ENCODE results near the gene PTGS1. TPM values are rescaled to one million over a fixed set of nuclear protein-coding genes. Genes with fewer than 3 reads are reported as not detected.
A peak's percentile ranks its signal among the peaks of the same experiment; 100 is the strongest.

Gene PTGS1
- total and polyA plus RNA-seq, 9 of the 15 experiments (the other 6 are each of a cell fraction or from before 2014, with no cell fraction given), result 3.4 to 12.9 (median 5.3) TPM

DNA sequence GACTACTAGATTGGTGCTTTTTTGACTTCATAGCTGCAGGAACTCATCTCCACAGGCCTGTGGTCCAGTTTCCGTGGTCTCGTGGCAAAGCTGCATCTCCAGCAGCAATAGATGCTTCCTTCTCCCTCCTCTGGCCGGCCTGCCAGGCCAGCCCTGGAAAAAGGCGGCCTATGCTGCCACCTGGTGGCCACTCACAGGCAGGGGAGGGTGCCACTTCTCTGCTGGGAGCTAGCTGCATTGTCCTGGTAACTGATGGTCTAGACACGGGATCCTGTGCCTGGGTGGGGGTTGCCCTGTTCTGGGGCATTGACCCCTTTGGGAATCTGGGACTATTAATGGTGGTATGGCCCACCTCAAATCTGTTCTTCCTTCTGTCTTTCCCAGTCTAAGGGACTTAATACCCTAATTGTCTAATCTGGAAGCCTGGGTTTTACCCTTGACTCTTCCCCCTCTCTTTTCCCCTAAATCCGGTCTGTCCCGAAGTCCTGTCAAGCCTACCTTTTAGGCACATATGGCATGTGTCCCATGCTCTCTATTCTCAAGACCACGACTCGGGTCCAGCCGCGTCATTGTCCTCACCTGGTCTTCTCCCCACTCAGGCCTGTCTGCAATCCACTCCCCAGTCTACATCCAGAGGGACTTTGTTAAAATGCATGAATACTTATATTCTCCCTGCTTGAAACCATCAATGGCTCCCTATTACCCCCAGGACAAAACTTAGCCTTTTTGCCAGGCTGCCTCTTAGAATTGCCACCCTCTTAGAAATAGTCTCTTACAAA lies 20.1 kb upstream of the PTGS1 start (continued):
- no peak for TF ChIP-seq RBM17 (IDR thresholded peaks at IDR 0.05; ENCODE audit: borderline replicate concordance, low read depth, low read length)
- no peak for TF ChIP-seq BRD9 (IDR thresholded peaks at IDR 0.05; ENCODE audit: low read depth, partially characterized antibody)
- no peak for TF ChIP-seq JUN (IDR thresholded peaks at IDR 0.05; ENCODE audit: borderline replicate concordance, low read depth, low read length)
- no peak for TF ChIP-seq JUN (CRISPR knock-in tag; IDR thresholded peaks at IDR 0.05; ENCODE audit: borderline replicate concordance)
- no peak for TF ChIP-seq XRCC5 (IDR thresholded peaks at IDR 0.05; ENCODE audit: low read depth, low read length)
- TF ChIP-seq ZNF696 (CRISPR knock-in tag; conservative IDR thresholded peaks at IDR 0.05), result no peak
- no peak for TF ChIP-seq BDP1 (IDR thresholded peaks at IDR 0.05; ENCODE audit: insufficient read depth, insufficient read length)
- no peak for TF ChIP-seq MIER1 (IDR thresholded peaks at IDR 0.05; ENCODE audit: low read depth)
- TF ChIP-seq, protein P1, sequence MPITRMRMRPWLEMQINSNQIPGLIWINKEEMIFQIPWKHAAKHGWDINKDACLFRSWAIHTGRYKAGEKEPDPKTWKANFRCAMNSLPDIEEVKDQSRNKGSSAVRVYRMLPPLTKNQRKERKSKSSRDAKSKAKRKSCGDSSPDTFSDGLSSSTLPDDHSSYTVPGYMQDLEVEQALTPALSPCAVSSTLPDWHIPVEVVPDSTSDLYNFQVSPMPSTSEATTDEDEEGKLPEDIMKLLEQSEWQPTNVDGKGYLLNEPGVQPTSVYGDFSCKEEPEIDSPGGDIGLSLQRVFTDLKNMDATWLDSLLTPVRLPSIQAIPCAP (CRISPR knock-in tag; IDR thresholded peaks at IDR 0.05; ENCODE audit: borderline replicate concordance), result no peak
- 0 out of 4 replicates have a peak, but pooled peaks of 1 of the 2 experiments have one; percentile 37 for TF ChIP-seq KDM4B (IDR thresholded peaks at IDR 0.05; ENCODE audit: borderline replicate concordance in 2 of 2, low read depth in 1 of 2)
- TF ChIP-seq MAFK (IDR thresholded peaks at IDR 0.05; ENCODE audit: low read length), result no peak
- TF ChIP-seq ARID1B (IDR thresholded peaks at IDR 0.05), result no peak
- TF ChIP-seq SRF (CRISPR knock-in tag; IDR thresholded peaks at IDR 0.05), result no peak
- TF ChIP-seq, protein P2, sequence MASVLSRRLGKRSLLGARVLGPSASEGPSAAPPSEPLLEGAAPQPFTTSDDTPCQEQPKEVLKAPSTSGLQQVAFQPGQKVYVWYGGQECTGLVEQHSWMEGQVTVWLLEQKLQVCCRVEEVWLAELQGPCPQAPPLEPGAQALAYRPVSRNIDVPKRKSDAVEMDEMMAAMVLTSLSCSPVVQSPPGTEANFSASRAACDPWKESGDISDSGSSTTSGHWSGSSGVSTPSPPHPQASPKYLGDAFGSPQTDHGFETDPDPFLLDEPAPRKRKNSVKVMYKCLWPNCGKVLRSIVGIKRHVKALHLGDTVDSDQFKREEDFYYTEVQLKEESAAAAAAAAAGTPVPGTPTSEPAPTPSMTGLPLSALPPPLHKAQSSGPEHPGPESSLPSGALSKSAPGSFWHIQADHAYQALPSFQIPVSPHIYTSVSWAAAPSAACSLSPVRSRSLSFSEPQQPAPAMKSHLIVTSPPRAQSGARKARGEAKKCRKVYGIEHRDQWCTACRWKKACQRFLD (CRISPR knock-in tag; IDR thresholded peaks at IDR 0.05), result no peak
- TF ChIP-seq CBX2 (IDR thresholded peaks at IDR 0.05; ENCODE audit: insufficient read depth, low read length, poor library complexity, severe bottlenecking), result no peak
- no peak for TF ChIP-seq MYC (IDR thresholded peaks at IDR 0.05; ENCODE audit: low read depth, low read length)
- no peak for TF ChIP-seq MYC (CRISPR knock-in tag; IDR thresholded peaks at IDR 0.05; ENCODE audit: borderline replicate concordance, low read depth)
- TF ChIP-seq FOXP1 (CRISPR knock-in tag; IDR thresholded peaks at IDR 0.05), result 0 out of 2 replicates have a peak, but pooled peaks have one; percentile 34
- no peak for TF ChIP-seq PRMT5 (CRISPR knock-in tag; IDR thresholded peaks at IDR 0.05)
- TF ChIP-seq, protein P3, sequence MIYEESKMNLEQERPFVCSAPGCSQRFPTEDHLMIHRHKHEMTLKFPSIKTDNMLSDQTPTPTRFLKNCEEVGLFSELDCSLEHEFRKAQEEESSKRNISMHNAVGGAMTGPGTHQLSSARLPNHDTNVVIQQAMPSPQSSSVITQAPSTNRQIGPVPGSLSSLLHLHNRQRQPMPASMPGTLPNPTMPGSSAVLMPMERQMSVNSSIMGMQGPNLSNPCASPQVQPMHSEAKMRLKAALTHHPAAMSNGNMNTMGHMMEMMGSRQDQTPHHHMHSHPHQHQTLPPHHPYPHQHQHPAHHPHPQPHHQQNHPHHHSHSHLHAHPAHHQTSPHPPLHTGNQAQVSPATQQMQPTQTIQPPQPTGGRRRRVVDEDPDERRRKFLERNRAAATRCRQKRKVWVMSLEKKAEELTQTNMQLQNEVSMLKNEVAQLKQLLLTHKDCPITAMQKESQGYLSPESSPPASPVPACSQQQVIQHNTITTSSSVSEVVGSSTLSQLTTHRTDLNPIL (CRISPR knock-in tag; IDR thresholded peaks at IDR 0.05), result no peak
- TF ChIP-seq NCOA1 (IDR thresholded peaks at IDR 0.05; ENCODE audit: low read depth), result no peak
- TF ChIP-seq, protein P4, sequence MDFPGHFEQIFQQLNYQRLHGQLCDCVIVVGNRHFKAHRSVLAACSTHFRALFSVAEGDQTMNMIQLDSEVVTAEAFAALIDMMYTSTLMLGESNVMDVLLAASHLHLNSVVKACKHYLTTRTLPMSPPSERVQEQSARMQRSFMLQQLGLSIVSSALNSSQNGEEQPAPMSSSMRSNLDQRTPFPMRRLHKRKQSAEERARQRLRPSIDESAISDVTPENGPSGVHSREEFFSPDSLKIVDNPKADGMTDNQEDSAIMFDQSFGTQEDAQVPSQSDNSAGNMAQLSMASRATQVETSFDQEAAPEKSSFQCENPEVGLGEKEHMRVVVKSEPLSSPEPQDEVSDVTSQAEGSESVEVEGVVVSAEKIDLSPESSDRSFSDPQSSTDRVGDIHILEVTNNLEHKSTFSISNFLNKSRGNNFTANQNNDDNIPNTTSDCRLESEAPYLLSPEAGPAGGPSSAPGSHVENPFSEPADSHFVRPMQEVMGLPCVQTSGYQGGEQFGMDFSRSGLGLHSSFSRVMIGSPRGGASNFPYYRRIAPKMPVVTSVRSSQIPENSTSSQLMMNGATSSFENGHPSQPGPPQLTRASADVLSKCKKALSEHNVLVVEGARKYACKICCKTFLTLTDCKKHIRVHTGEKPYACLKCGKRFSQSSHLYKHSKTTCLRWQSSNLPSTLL (IDR thresholded peaks at IDR 0.05), result no peak
- no peak for TF ChIP-seq MEIS2 (IDR thresholded peaks at IDR 0.05; ENCODE audit: partially characterized antibody)
